Naive thymus-derived CD4-positive, alpha-beta T cell (primary cell): ENCODE data around the gene GALNT7. TPM values are rescaled to one million over a fixed set of nuclear protein-coding genes. Genes with fewer than 3 reads are reported as not detected.

Experiments used
- ATAC-seq: fragments of 150-1000 bp; cut with Tn5 transposase; 2 replicates; pipeline ENCODE4 v1.10.0; 2021; ENCODE audit warnings: mild to moderate bottlenecking, moderate library complexity
- CTCF ChIA-PET: fragments of 350-600 bp; sonication (Branson Sonifier 250); formaldehyde crosslinking; loops from one replicate; lab custom pipeline; 2021; ENCODE audit warnings: antibody characterized with exemption; lab: Charles Lee
- POLR2A ChIA-PET: fragments of 350-600 bp; sonication (Branson Sonifier 250); formaldehyde crosslinking; loops from one replicate; lab custom pipeline; 2021; ENCODE audit warnings: antibody characterized with exemption, inconsistent platforms; lab: Charles Lee
- DNase-seq, 9 donors: peaks; one replicate each; pipeline versions ENCODE4 v3.0.0 to v3.0.0-alpha.2; 2020 to 2022; ENCODE audit warnings: mixed read lengths in 1 of 9
- H3K27ac ChIP-seq: one replicate; pipeline ENCODE4 v1.7.0; 2013; ENCODE audit warnings: mild to moderate bottlenecking, low read depth, low read length, moderate library complexity
- H3K27me3 ChIP-seq, 2 donors: one replicate each; pipeline ENCODE4 v1.7.0; 2013; ENCODE audit warnings: low read length in 2 of 2, mild to moderate bottlenecking in 2 of 2, moderate library complexity in 2 of 2; ENCODE audit not compliant: control insufficient read depth in 2 of 2, insufficient read depth in 2 of 2
- H3K36me3 ChIP-seq, 3 experiments: 1 replicate in 2 of 3; 2 replicates in 1 of 3; pipeline ENCODE4 v1.7.0; 2013; ENCODE audit warnings: low read length in 3 of 3, mild to moderate bottlenecking in 3 of 3, moderate library complexity in 1 of 3; ENCODE audit not compliant: insufficient read depth in 3 of 3, control insufficient read depth in 2 of 3
- H3K4me1 ChIP-seq, 2 donors: one replicate each; pipeline ENCODE4 v1.7.0; 2013; ENCODE audit warnings: low read length in 2 of 2, mild to moderate bottlenecking in 2 of 2, moderate library complexity in 1 of 2; ENCODE audit not compliant: control insufficient read depth in 2 of 2, insufficient read depth in 2 of 2
- H3K4me3 ChIP-seq: 2 replicates; pipeline ENCODE4 v1.7.0; 2013; ENCODE audit warnings: mild to moderate bottlenecking, low read length
- H3K9me3 ChIP-seq, 3 experiments: 1 replicate in 2 of 3; 2 replicates in 1 of 3; pipeline ENCODE4 v1.7.0; 2013; ENCODE audit warnings: low read length in 3 of 3; ENCODE audit not compliant: control insufficient read depth in 2 of 3
- H3K27ac Mint-ChIP-seq, 9 donors: one replicate each; pipeline ENCODE4 v1.8.0; 2020 to 2022; ENCODE audit warnings: mixed read lengths in 9 of 9, mild to moderate bottlenecking in 8 of 9, moderate library complexity in 5 of 9, inconsistent platforms in 2 of 9
- H3K27me3 Mint-ChIP-seq, 5 donors: one replicate each; pipeline ENCODE4 v1.8.0; 2021 to 2022; ENCODE audit warnings: mixed read lengths in 5 of 5, mild to moderate bottlenecking in 1 of 5
- H3K36me3 Mint-ChIP-seq, 5 donors: one replicate each; pipeline ENCODE4 v1.8.0; 2020 to 2022; ENCODE audit warnings: mixed read lengths in 5 of 5, mild to moderate bottlenecking in 3 of 5, inconsistent platforms in 1 of 5
- H3K4me1 Mint-ChIP-seq, 7 donors: one replicate each; pipeline ENCODE4 v1.8.0; 2020 to 2022; ENCODE audit warnings: mixed read lengths in 7 of 7, mild to moderate bottlenecking in 3 of 7, inconsistent platforms in 1 of 7
- H3K4me3 Mint-ChIP-seq, 10 donors: one replicate each; pipeline ENCODE4 v1.8.0; 2020 to 2022; ENCODE audit warnings: mild to moderate bottlenecking in 10 of 10, mixed read lengths in 10 of 10, moderate library complexity in 6 of 10, inconsistent platforms in 2 of 10
- H3K9me3 Mint-ChIP-seq, 11 donors: one replicate each; pipeline ENCODE4 v1.8.0; 2020 to 2022; ENCODE audit warnings: mixed read lengths in 11 of 11, mild to moderate bottlenecking in 4 of 11, inconsistent platforms in 1 of 11, moderate library complexity in 1 of 11
- intact Hi-C, 2 donors: fragments of 100-400 bp; cut with micrococcal nuclease; formaldehyde crosslinking; loops; one replicate each; pipeline ENCODE4 v1.15.1; 2023
- polyA plus RNA-seq, 2 donors: library from polyadenylated mRNA; unstranded; fragments of 300-500 nt; fragmentation: Illumina TruSeq; gene quantifications; one replicate each; pipeline ENCODE4 v1.2.3, GENCODE V29; 2021
- total RNA-seq, 6 experiments: library from RNA in 5 of 6; stranded (reverse) in 5 of 6; gene quantifications; 1 replicate in 5 of 6; 2 replicates in 1 of 6; pipeline ENCODE4 v1.2.3 and lab custom pipeline; 2021 to 2026

The GALNT7 gene
- total and polyA plus RNA-seq, 7 experiments from 2014 or later, result 8.3 to 24.1 (median 16.8) TPM

DNA sequence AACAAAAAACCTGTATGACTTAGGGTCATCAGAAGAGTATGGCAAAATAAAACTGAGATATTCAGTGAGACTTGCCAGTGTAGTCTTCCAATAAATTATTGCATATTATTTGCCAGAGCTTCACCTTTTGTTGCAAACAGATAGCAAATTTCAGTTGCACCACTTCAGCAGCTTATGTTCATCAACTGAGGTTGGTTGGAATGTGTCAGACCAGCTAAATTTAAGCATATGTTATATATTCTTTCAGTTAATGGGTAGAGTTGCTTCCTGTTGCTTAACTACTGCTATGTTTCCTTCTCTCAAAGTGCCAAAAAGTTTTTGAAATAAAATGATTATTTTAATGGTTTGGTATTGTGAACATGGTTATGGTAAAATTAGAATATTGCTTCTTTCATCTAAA lies 61.5 kb downstream of the GALNT7 start:
- ATAC-seq (no peak), DNase-seq (no peak)
- Mint-ChIP-seq H3K4me1 (peaks cover 0 to 32% (median 17%) of the 10 kb centered on the region in 7 donors), H3K9me3 (no peaks in the 10 kb centered on the region), H3K36me3 (peaks cover 0 to 9% (median 4%) of the 10 kb centered on the region in 5 donors), H3K4me3 (no peak overlapping the region), H3K27ac (no peak overlapping the region), H3K27me3 (no peaks in the 10 kb centered on the region)
- Histone ChIP-seq H3K4me3 (no peak overlapping the region), H3K36me3 (no peaks in the 10 kb centered on the region), H3K4me1 (no peaks in the 10 kb centered on the region), H3K27ac (no peak overlapping the region), H3K9me3 (no peaks in the 10 kb centered on the region), H3K27me3 (no peaks in the 10 kb centered on the region)
- POLR2A ChIA-PET, result interaction anchor here (0.7 kb wide), 1 partner anchor 106 kb away, joined by 3 read pairs; no protein-coding TSS in a partner anchor
- intact Hi-C loops, result no loop called here
- CTCF ChIA-PET, result interaction anchor here (1.2 kb wide), 1 partner anchor 216 kb away, joined by 4 read pairs; no protein-coding TSS in a partner anchor

DNA sequence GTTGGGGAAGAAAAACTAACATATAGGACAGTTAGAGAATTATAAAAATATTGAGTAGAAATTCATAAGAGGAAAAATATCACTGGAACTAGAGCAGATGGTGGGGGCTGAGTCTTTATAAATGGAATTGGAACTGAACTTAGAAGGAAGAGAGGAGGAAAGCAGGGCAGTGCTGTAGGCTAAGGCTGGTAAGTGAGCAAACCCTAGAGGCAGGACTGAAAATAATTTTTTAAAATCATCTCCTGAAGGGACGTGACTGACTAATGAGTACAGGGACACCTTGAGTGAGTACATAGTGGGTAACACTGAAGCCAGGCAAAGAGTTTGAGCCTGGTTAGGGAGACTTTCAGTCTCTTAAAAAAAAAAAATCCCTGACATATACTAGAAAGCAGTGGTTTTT lies 63.3 kb downstream of the GALNT7 start:
- DNase-seq, result no peak
- Mint-ChIP-seq H3K27ac (peak overlapping the region in 1 of 9 donors; percentile 19), H3K36me3 (peaks cover 0 to 8% (median 2%) of the 10 kb centered on the region in 5 donors), H3K4me1 (peaks cover 0 to 33% (median 22%) of the 10 kb centered on the region in 7 donors), H3K9me3 (no peaks in the 10 kb centered on the region), H3K4me3 (no peak overlapping the region), H3K27me3 (no peaks in the 10 kb centered on the region)
- Histone ChIP-seq H3K27ac (no peak overlapping the region), H3K4me1 (no peaks in the 10 kb centered on the region), H3K4me3 (no peak overlapping the region), H3K27me3 (no peaks in the 10 kb centered on the region), H3K36me3 (no peaks in the 10 kb centered on the region), H3K9me3 (no peaks in the 10 kb centered on the region)
- POLR2A ChIA-PET, result no interaction called here
- ATAC-seq, result peak; percentile 45
- intact Hi-C loops, result no loop called here
- CTCF ChIA-PET, result no interaction called here

DNA sequence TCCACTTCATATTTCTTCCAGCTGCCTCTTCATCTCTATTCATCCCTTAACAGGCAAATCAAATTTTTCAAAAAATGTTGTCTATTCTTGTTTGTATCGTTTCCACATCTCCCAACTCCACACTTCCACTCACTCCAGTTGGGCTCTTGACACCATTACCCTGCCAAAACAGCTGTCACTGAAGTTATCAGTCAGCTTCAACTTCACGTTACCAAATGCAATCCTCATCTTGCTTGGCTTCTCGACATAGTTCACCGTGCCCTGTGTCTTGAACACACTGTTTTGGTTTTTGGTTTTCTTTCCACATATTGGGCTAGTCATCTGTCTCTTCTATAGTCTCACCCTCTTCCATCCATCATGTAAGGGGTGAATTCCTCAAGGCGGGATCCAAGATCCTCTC lies 65.2 kb downstream of the GALNT7 start:
- CTCF ChIA-PET, result no interaction called here
- DNase-seq (no peak), ATAC-seq (no peak)
- no peaks in the 10 kb centered on the region for H3K4me1 ChIP-seq
- no peak overlapping the region for H3K27ac ChIP-seq
- no peak overlapping the region for H3K27ac Mint-ChIP-seq
- no peak overlapping the region for H3K4me3 Mint-ChIP-seq
- H3K27me3 Mint-ChIP-seq, result no peaks in the 10 kb centered on the region
- POLR2A ChIA-PET, result no interaction called here
- intact Hi-C loops, result loop anchor here in 1 of 2 donors (1.0 kb wide), 1 partner anchor 21 kb away; no protein-coding TSS in a partner anchor
- H3K27me3 ChIP-seq, result no peaks in the 10 kb centered on the region
- no peaks in the 10 kb centered on the region for H3K9me3 Mint-ChIP-seq
- no peaks in the 10 kb centered on the region for H3K9me3 ChIP-seq
- no peak overlapping the region for H3K4me3 ChIP-seq
- H3K4me1 Mint-ChIP-seq, result peaks cover 0 to 39% (median 22%) of the 10 kb centered on the region in 7 donors
- H3K36me3 Mint-ChIP-seq, result peaks cover 0 to 8% (median 2%) of the 10 kb centered on the region in 5 donors
- H3K36me3 ChIP-seq, result no peaks in the 10 kb centered on the region

DNA sequence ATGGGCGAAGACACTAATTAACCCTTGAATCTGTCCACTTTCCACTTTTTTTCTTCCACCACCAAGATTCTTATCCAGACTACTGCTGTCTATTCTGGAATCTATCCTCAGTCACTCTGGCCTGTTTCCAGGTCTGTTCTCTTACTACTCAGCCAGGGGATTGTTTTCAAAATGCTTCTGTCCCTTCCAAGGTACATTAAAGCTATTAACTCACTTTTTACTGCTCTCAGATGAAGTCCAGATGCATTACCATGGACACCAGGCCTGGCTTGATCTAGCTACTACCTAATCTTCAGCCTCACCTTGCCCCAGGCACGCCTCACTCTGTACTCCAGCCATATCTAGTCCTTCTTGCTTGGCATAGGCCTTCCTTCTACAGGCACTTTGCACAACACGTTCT lies 66.4 kb downstream of the GALNT7 start:
- CTCF ChIA-PET, result no interaction called here

DNA sequence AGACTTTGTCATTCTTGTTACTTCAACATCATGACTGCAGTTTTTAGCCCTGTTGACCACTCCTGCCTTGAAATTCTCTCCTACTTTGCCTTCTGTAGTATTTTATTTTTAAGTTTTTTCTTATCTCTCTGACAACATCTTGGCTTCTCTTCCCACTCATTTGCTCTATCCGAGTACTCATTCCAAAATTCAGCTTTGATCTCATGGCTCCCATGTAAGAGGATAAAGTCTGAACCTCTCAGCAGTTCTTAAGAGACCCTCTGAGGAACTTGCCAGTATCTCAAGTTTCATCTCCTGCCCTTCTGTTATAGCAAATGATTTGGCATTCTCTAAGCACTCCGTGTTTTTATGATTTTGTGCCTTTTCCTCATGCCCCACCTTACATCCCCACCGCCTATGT lies 67.7 kb downstream of the GALNT7 start:
- Histone ChIP-seq H3K9me3 (no peaks in the 10 kb centered on the region), H3K36me3 (no peaks in the 10 kb centered on the region), H3K4me3 (no peak overlapping the region), H3K27ac (no peak overlapping the region), H3K4me1 (no peaks in the 10 kb centered on the region), H3K27me3 (no peaks in the 10 kb centered on the region)
- H3K4me1 Mint-ChIP-seq, result peaks cover 0 to 31% (median 19%) of the 10 kb centered on the region in 7 donors
- no peaks in the 10 kb centered on the region for H3K27me3 Mint-ChIP-seq
- H3K36me3 Mint-ChIP-seq, result peaks cover 0 to 8% (median 2%) of the 10 kb centered on the region in 5 donors
- intact Hi-C loops, result no loop called here
- H3K27ac Mint-ChIP-seq, result no peak overlapping the region
- ATAC-seq (no peak), DNase-seq (no peak)
- H3K4me3 Mint-ChIP-seq, result no peak overlapping the region
- ChIA-PET POLR2A (no interaction called here), CTCF (no interaction called here)
- no peaks in the 10 kb centered on the region for H3K9me3 Mint-ChIP-seq

More for the DNA sequence above, 66.4 kb downstream of the GALNT7 start:
- Mint-ChIP-seq H3K36me3 (peaks cover 0 to 8% (median 2%) of the 10 kb centered on the region in 5 donors), H3K27me3 (no peaks in the 10 kb centered on the region), H3K27ac (no peak overlapping the region), H3K4me1 (peaks cover 0 to 33% (median 17%) of the 10 kb centered on the region in 7 donors), H3K4me3 (no peak overlapping the region), H3K9me3 (no peaks in the 10 kb centered on the region)
- Histone ChIP-seq H3K4me3 (no peak overlapping the region), H3K4me1 (no peaks in the 10 kb centered on the region), H3K27ac (no peak overlapping the region), H3K27me3 (no peaks in the 10 kb centered on the region), H3K9me3 (no peaks in the 10 kb centered on the region), H3K36me3 (no peaks in the 10 kb centered on the region)
- ATAC-seq (no peak), DNase-seq (no peak)
- POLR2A ChIA-PET, result interaction anchor here (0.7 kb wide), 1 partner anchor 39 kb away, joined by 3 read pairs; no protein-coding TSS in a partner anchor
- intact Hi-C loops, result no loop called here

DNA sequence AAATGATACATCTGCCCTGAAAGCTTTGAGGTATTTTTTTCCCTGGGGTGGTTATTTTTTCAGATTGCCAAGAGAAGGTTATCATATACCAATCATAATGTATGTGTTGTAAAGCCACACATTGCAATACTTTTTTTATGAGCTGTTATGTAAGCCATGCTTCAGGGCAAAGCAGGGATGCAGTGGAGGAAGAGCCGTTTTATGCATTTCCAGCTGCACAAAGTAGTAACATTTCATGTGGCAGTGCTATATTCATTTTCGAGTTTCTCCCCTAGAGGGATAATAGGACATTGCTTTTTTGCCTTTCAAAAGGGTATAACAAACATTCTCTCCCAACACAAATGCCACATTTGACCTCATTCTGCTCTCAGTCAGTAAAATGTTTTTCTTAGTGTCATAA lies 68.5 kb downstream of the GALNT7 start:
- Histone ChIP-seq H3K36me3 (no peaks in the 10 kb centered on the region), H3K9me3 (no peaks in the 10 kb centered on the region), H3K4me3 (no peak overlapping the region), H3K27me3 (no peaks in the 10 kb centered on the region), H3K4me1 (no peaks in the 10 kb centered on the region), H3K27ac (no peak overlapping the region)
- ATAC-seq (no peak), DNase-seq (no peak)
- Mint-ChIP-seq H3K9me3 (no peaks in the 10 kb centered on the region), H3K36me3 (peaks cover 0 to 5% (median 2%) of the 10 kb centered on the region in 5 donors), H3K4me1 (peaks cover 0 to 28% (median 11%) of the 10 kb centered on the region in 7 donors), H3K27ac (peak overlapping the region in 1 of 9 donors; percentile 25), H3K27me3 (no peaks in the 10 kb centered on the region), H3K4me3 (no peak overlapping the region)
- CTCF ChIA-PET, result no interaction called here
- POLR2A ChIA-PET, result no interaction called here
- intact Hi-C loops, result no loop called here

DNA sequence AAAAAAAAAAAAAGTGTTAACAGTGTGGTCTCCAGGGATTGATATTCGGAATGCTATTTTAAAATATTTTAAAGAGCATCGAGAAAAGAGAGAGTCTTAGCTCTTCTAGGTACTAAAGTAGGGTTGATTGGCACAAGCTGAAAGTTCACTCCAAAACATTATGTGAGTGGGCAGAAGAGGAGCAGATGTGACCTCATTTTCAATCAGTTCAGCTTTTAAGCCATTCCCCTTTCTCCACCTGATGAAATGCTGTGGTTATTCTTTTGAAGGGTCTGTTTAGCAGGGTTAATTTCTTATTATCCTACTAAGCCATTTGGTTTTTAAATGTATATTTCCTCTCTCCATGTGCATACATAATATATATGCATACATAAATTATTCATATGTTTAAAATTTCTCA lies 69.2 kb downstream of the GALNT7 start:
- no peak overlapping the region for H3K4me3 Mint-ChIP-seq

More for the DNA sequence above, 69.2 kb downstream of the GALNT7 start:
- Mint-ChIP-seq H3K36me3 (peaks cover 0 to 5% (median 2%) of the 10 kb centered on the region in 5 donors), H3K27ac (no peak overlapping the region), H3K9me3 (no peaks in the 10 kb centered on the region), H3K27me3 (no peaks in the 10 kb centered on the region), H3K4me1 (peaks cover 0 to 35% (median 18%) of the 10 kb centered on the region in 7 donors)
- H3K36me3 ChIP-seq, result no peaks in the 10 kb centered on the region
- intact Hi-C loops, result no loop called here
- H3K27ac ChIP-seq, result no peak overlapping the region
- no peaks in the 10 kb centered on the region for H3K27me3 ChIP-seq
- CTCF ChIA-PET, result interaction anchor here (0.6 kb wide), 1 partner anchor 1305 kb away, joined by 3 read pairs; no protein-coding TSS in a partner anchor
- no peak overlapping the region for H3K4me3 ChIP-seq
- DNase-seq, result no peak
- no peaks in the 10 kb centered on the region for H3K4me1 ChIP-seq
- no peak for ATAC-seq
- POLR2A ChIA-PET, result no interaction called here
- H3K9me3 ChIP-seq, result no peaks in the 10 kb centered on the region
